BE2C (cell line): Measurements from ENCODE around the gene ELK1.

Experiments
- DNase-seq: peaks from one replicate; pipeline ENCODE4 v3.0.0-alpha.2; 2020
- H3K27me3 ChIP-seq: fragments of 250-450 bp; sonication (Bioruptor Pico); 2 replicates; pipeline ENCODE4 v1.5.1; 2020; ENCODE audit warnings: mild to moderate bottlenecking
- H3K36me3 ChIP-seq: fragments of 250-450 bp; sonication (Bioruptor Pico); 2 replicates; pipeline ENCODE4 v1.5.1; 2020; ENCODE audit warnings: mild to moderate bottlenecking
- H3K4me1 ChIP-seq: fragments of 250-450 bp; sonication (Bioruptor Pico); 2 replicates; pipeline ENCODE4 v1.5.1; 2020
- H3K4me3 ChIP-seq: 2 replicates; pipeline ENCODE4 v1.5.1; 2011; ENCODE audit warnings: low read depth, low read length
- H3K9me3 ChIP-seq: fragments of 250-450 bp; sonication (Bioruptor Pico); 2 replicates; pipeline ENCODE4 v1.5.1; 2020
- CTCF ChIP-seq: IDR thresholded peaks from 2 replicates; pipeline ENCODE4 v1.5.1; 2012; ENCODE audit warnings: mild to moderate bottlenecking, low read depth, low read length

The ELK1 gene

GRCh38 chrX:47631676-47632075, 18.7 kb downstream of the ELK1 start:
- Histone ChIP-seq H3K36me3 (no peaks in the 10 kb centered on the region; the same call in 1 of the 2 replicates), H3K4me3 (no peak overlapping the region), H3K27me3 (no peaks in the 10 kb centered on the region), H3K4me1 (no peaks in the 10 kb centered on the region), H3K9me3 (no peaks in the 10 kb centered on the region)
- DNase-seq, result no peak
- TF ChIP-seq CTCF, result no peak

DNA sequence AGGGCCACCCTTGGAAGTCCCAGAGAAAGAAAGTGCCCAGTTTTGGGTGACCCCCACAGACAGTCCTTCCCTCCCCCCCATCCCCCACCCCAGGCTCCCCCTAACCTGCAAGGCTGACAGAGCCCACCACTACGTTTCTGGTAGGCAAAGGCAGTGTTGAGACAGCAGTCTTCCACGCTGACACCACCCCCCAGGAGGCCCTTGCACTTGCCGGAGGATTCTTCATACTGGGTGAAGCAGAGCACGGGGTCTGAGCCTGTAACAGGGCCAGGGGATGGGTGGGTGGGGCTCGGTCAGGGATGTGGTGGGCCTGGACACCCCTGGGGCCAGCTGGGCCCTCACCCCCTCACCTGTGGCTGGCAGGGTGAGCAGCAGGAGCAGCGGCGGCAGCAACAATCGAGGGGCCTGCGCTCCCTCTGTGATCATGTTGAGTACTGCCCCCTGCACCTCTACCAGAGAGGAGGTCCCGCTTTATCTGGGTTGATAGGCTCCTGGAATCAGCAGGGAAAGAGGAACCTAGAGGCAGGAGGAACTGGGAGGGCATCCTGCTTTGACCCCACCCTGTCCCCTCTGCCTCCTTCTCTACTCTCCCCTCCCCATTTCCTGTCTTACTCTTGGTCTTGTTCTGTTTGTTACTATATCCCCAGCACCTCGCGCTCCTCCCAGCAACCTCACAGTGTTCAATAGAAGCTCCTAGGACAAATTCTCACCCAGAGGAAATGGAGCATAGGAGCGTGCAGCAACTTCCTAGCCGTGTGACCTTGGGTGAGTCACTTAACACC, 20.8 kb downstream of the ELK1 start, which contains the start of gene CFP:
CFP (minus strand) TSS at position 512 of the 782 bp plus-strand sequence; CDS start at position 426, 86 bp downstream.
- H3K4me1 ChIP-seq, result no peaks in the 10 kb centered on the region
- TF ChIP-seq CTCF, result no peak
- no peaks in the 10 kb centered on the region for H3K36me3 ChIP-seq
- H3K27me3 ChIP-seq, result no peaks in the 10 kb centered on the region
- H3K9me3 ChIP-seq, result no peaks in the 10 kb centered on the region
- no peak within 1 kb of the TSS for H3K4me3 ChIP-seq
- no peak for DNase-seq

DNA sequence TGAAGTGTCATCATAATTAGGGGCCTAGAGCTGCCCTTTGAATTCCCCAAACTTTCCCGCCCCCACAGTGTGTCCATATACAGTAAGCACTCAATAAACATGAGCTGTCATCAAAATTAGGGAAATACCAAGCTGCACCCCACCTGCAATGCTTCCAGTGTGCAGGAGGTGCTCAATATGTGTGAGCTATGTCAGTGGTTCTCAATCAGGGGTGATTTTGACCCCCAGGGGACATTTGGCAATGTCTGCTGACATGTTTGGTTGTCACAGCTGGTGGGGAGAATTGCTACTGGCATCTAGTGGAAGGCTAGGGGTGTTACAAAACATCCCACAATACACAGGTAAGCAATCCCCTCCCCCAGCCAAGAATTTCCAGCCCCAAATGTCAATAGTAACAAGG, 21.4 kb downstream of the ELK1 start:
- H3K4me1 ChIP-seq, result no peaks in the 10 kb centered on the region
- peak; percentile 13; the same call in 1 of the 2 replicates for TF ChIP-seq CTCF
- no peaks in the 10 kb centered on the region for H3K27me3 ChIP-seq
- no peak overlapping the region for H3K4me3 ChIP-seq
- no peaks in the 10 kb centered on the region for H3K36me3 ChIP-seq
- no peaks in the 10 kb centered on the region for H3K9me3 ChIP-seq
- no peak for DNase-seq

DNA sequence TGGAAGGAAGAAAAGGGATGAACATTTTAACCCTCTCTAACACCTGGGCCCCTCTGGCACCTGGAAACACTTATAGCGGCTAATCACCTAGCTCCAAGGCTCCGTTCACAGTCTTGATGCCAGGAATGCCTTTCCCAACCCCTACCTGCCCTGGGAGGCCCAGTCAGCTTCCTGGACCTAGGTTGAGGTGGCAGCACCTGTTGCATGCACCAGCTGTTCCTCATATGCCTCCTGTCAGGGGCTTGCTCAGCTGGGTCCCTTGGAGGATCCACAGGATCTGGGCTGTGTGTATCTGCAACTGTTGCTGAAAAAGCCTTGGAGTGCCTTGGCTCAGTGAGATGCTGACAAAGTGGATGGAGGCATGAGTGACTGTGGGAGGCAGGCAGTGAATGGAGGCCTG, 25.0 kb downstream of the ELK1 start:
- no peak for TF ChIP-seq CTCF
- DNase-seq, result no peak
- H3K36me3 ChIP-seq, result no peaks in the 10 kb centered on the region
- no peak overlapping the region for H3K4me3 ChIP-seq
- H3K4me1 ChIP-seq, result no peaks in the 10 kb centered on the region
- no peaks in the 10 kb centered on the region for H3K9me3 ChIP-seq
- no peaks in the 10 kb centered on the region for H3K27me3 ChIP-seq

DNA sequence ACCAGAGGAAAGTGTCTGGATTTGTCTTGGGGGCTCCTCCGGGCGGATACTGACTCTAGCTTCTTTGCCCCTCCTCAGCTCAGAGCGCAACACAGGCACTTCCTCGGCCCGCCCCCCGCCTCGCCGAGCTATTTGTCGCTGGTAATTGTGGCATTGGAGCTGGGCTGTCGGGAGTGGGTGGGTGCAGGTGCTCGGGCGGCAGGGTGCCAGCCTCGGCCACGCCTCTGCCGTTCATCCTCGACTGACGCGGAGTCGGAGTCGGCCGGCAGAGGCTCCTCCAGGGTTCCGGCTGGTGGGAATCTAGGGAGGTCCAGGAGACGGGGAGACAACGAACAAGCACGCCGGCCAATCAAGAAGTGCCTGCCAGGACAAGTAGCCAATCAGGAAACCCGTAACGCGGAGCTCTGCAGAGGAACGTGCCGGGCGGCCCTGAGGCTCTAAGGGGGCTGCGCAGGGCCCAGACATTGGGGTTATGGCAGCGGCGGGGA, 26.8 kb downstream of the ELK1 start:
- DNase-seq, result peak; percentile 89
- no peaks in the 10 kb centered on the region for H3K4me1 ChIP-seq
- TF ChIP-seq CTCF, result no peak
- no peaks in the 10 kb centered on the region for H3K27me3 ChIP-seq
- peak overlapping the region; percentile 48 for H3K4me3 ChIP-seq
- H3K9me3 ChIP-seq, result no peaks in the 10 kb centered on the region
- H3K36me3 ChIP-seq, result no peaks in the 10 kb centered on the region

- no peak overlapping the region for H3K4me3 ChIP-seq
- H3K36me3 ChIP-seq, result no peaks in the 10 kb centered on the region
- H3K27me3 ChIP-seq, result no peaks in the 10 kb centered on the region
- no peaks in the 10 kb centered on the region for H3K9me3 ChIP-seq
- no peak for TF ChIP-seq CTCF
- no peaks in the 10 kb centered on the region for H3K4me1 ChIP-seq
- no peak for DNase-seq
Observed at GRCh38 chrX:47621851-47622250, 28.5 kb downstream of the ELK1 start.
